ENCODE measurements around the gene TMEM184B.
A peak's percentile ranks its signal among the peaks of the same experiment; 100 is the strongest.
"Not testable (repeated sequence)": the region's sequence is repeated elsewhere in the genome, so short reads cannot be mapped to it uniquely, and the experiment has no call there.

The TMEM184B gene

DNA sequence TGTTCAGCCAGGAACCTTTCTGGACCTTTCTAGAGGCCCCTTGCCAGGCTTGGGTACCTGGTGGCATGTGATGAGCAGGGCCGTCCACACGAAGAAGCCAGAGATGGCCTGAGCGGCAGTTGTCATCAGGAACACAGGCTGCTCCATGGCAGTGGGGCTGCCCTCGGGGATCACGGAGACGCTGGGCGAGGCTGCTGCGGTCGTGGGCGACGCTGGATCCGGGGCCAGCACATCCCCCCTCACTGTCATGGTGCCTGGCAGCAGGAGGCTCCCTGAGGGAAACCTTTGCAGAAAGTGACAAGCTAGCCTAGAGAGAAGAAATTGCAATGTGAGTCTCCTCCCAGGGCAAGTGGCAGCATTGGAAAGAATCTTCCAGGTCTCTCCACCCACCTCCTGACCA is 25.1 kb downstream of the TMEM184B start:
- DNase-seq, result no peak

- DNase-seq, result no peak
Measured at GRCh38 chr22:38246692-38247091, 26.1 kb downstream of the TMEM184B start.

- no peak for DNase-seq
Measured at GRCh38 chr22:38246046-38246658, 26.7 kb downstream of the TMEM184B start.

DNA sequence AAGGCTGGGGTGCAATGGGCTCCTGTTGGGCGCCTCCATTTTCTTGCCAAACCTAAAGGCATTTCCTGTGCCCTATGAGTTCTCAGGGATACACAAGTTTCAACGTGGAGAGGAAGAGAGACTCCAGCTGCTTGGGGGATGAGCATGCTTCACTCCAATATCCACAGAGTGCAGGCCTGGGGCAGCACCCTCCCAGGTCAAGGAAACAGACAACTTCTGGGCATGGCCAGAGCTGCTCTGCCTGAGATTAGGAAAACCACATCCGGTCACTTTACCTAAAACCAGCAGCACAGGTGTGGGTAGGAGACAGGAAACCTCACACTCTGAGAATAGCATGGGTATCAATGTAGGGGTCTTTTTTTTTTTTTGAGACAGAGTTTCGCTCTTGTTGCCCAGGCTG is 28.7 kb downstream of the TMEM184B start:
- DNase-seq, result no peak

DNA sequence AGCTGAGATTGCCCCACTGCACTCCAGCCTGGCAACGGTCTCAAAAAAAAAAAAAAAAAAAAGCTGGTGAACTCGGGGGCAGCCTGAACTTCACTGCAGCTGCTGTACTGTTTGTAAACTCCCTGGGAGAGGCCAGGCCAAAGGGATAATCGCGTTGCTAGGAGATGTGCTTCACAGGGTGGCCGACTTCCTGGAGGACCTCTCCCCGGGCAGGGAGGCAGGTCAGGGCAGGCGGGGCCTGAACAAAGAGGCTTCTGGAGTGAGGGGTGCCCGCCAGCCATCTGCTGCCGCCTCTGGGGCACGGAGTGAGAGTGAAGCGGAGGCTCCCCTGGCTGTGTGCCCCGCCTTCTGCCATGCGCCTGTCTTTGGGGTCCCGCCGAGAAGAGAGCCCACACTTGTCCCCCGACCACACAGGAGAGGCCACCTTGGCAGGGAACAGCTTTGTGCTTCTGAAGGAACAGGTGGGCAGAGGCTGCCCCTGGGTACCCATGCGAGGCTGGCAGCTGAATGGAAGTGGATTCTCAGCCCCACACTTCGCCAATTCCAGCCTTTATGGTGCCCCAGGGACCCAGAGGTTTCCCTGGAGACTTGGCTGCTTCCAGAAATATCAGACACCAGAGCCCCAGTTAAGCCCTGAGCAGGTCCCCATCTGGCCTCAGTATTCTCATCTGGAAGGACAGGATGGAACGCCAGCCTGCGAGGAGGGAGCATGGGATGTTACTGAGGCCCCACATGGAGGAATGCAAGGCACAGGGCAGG is 29.6 kb downstream of the TMEM184B start:
- no peak for DNase-seq

GRCh38 chr22:38240734-38241252 is 32.0 kb downstream of the TMEM184B start:
- DNase-seq, result no peak

- no peak for DNase-seq
Measured at GRCh38 chr22:38239101-38239761, 33.6 kb downstream of the TMEM184B start.

GRCh38 chr22:38238519-38239071 is 34.2 kb downstream of the TMEM184B start:
- DNase-seq, result no peak

- no peak for DNase-seq
Measured at GRCh38 chr22:38236786-38237185, 36.0 kb downstream of the TMEM184B start.

DNA sequence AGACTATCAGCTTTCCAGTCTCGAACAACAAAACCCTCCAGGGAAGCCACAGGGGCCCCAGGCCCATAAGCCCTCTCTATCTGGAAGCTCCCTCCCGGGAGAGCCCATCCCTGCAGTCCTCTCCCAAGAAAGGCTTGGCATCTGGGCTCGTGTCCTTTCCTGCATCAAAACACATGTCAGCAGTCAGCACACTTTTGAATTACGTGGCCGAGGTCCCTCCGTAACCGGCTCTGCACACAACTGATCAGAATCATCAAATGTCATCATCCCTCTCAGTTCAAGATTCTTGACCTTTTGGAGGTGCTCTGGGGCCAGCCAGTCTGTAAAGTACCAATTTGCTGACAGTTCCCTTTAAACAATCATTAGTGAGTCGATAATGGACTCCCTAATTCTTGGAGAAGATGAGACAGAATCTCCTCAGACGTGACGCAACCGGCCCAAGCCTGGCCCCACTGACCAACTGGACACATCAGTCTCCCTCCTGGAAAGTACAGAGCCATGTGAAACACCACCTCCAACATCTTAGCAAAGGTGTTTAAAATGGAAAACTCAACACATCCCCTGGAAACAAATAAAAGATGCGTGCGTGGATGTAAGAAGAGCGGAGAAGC is 37.5 kb downstream of the TMEM184B start:
- DNase-seq, result no peak

DNA sequence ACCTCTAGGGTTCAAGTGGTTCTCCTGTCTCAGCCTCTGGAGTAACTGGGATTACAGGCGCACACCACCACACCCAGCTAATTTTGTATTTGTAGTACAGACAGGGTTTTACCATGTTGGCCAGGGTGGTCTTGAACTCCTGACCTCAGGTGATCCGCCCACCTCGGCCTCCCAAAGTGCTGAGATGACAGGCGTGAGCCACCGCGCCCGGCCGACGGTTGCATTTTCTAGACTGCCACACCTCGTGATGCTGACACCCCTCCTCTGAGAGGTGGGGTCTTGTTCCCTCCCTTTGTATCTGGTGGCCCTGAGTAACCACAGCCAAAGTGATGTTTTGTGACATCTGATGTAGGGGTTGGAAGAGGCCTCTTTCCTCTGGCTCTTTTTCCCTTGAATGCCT is 39.0 kb downstream of the TMEM184B start:
- not testable (repeated sequence) for DNase-seq

DNA sequence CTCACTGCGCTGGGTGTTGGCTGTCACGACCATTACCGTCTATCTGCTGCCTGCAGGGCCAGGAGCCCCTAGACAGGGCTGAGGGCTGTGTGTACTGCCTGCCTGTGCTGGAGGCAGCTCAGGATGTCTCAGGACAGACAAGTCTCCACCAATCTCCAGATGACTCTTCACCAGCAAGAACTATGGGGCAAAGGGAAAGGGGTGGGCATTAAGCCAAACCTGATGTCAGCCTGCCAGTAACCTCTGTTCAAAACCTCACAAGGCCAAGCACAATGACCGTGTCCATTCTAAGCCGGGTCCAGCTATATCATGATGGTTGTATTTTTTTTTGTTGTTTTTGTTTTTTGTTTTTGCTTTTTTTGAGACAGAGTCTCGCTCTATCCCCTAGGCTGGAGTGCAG is 39.4 kb downstream of the TMEM184B start:
- DNase-seq, result no peak

- DNase-seq, result no peak
Measured at GRCh38 chr22:38232196-38232595, 40.6 kb downstream of the TMEM184B start.

- DNase-seq, result no peak
Measured at GRCh38 chr22:38230916-38231315, 41.9 kb downstream of the TMEM184B start.

DNA sequence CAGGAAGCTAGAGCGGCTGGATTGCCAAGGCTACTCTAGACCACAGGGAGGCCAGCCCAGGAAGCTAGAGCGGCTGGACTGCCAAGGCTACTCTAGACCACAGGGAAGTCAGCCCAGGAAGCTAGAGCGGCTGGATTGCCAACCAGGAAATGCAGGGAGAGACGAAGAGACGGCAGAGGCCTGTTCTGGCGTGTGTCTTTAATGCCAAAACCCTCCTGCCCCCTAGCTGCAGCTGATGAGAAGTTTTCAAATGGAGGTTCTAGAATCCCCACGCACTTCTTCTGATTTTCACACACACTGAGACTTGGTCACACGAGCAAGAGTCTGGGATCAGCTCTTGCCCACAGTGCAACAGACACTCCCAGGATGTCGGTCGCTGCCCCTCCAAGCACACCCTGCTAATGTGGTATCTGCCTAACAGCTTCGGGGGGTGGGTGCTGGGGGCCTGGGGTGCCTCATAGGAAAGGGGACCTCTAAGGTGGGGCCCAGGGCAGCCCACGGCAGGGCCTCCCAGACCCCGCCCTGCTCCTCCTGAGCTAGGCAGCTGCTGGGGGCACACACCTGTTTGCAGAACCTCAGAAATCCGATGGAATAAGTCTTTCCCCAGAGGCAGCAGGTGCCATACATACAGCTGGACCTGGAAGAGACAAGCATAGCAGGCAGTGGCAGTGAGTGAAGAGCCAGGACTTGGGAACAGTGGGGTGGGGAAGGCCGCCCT is 42.5 kb downstream of the TMEM184B start:
- peak in 3 of 6 experiments; percentile 11 to 50 (median 40) for DNase-seq

- no peak for DNase-seq
Measured at GRCh38 chr22:38228873-38229740, 43.7 kb downstream of the TMEM184B start.

GRCh38 chr22:38228326-38228872 is 44.4 kb downstream of the TMEM184B start:
- DNase-seq, result no peak

- no peak for DNase-seq
Measured at GRCh38 chr22:38226853-38227649, 45.8 kb downstream of the TMEM184B start.

DNA sequence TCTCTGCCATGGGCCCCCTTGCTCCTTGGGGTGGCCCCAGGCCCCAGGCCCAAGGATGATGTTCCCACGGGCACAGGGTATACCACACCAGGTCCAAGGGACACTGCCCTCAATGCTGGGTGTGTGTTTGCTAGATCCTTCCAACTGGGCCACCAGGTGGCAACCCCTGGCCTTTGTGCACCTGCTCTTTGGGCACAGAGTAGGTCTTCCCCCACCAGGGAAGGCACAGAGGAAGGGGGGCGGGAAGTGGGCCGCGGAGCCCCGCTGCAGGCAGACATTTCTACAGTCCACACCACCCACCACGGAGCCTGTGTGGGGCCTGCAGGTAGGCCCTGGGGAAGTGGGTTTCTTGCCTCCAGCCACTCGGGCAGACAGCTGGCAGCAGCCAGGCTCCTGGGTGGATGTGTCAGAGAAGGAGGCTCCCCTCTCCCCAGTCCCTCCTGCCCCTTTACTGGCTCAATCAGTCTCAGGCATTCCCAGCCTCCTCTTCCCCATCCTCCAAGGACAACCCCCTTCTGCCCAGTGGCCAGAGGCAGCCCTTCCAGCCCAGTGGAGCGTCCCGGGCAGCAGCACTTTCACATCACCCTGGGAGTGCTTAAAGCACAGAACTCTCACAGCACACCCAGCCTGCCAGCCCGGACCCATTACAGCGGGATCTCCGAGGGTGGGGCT is 49.4 kb downstream of the TMEM184B start:
- no peak for DNase-seq

GRCh38 chr22:38222797-38223119 is 50.1 kb downstream of the TMEM184B start:
- no peak for DNase-seq
